Neuron (in vitro differentiated cells): Measurements from ENCODE around the gene KRABD2.
"Not testable (repeated sequence)": the region's sequence is repeated elsewhere in the genome, so short reads cannot be mapped to it uniquely, and the experiment has no call there.

Source experiments
- H2AFZ ChIP-seq: one replicate; pipeline ENCODE4 v1.6.1; 2013; ENCODE audit warnings: low read depth, mild to moderate bottlenecking, inconsistent platforms, low read length, moderate library complexity
- H3K27me3 ChIP-seq: one replicate; pipeline ENCODE4 v1.6.1; 2013; ENCODE audit warnings: low read length; ENCODE audit not compliant: insufficient read depth
- H3K36me3 ChIP-seq: one replicate; pipeline ENCODE4 v1.6.1; 2013; ENCODE audit warnings: low read length; ENCODE audit not compliant: insufficient read depth
- H3K4me1 ChIP-seq: one replicate; pipeline ENCODE4 v1.6.1; 2013; ENCODE audit warnings: low read length; ENCODE audit not compliant: insufficient read depth
- H3K4me3 ChIP-seq: 2 replicates; pipeline ENCODE4 v1.5.1; 2013; ENCODE audit warnings: mild to moderate bottlenecking, low read length, moderate library complexity
- H3K9me3 ChIP-seq: one replicate; pipeline ENCODE4 v1.6.1; 2013; ENCODE audit warnings: low read length

The KRABD2 gene

GRCh38 chr17:8368193-8368592, 8.3 kb downstream of the KRABD2 start:
- Histone ChIP-seq H3K9me3 (no peaks in the 10 kb centered on the region), H3K27me3 (no peaks in the 10 kb centered on the region), H3K4me1 (no peaks in the 10 kb centered on the region), H3K4me3 (no peak overlapping the region), H2AFZ (no peak overlapping the region), H3K36me3 (peaks cover 50% of the 10 kb centered on the region)

DNA sequence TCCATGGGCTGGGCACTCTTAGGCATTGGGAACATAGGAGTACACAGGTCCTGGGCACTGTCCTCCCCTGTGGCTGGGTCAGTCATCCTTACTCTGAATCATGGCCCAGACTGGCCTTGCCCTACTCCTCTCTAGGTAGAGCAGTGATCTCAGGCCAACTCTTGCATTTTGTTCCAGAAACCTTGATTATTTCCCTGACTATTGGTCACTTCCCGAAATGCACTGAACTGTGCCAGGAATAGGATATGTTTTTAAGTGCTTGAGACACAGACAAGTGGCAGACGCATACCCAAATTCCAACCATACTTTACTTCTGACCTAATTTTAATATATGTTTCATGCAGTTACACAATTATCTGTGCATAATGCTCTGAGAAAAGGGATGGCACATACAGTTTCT, 10.3 kb downstream of the KRABD2 start:
- no peaks in the 10 kb centered on the region for H3K9me3 ChIP-seq
- no peaks in the 10 kb centered on the region for H3K4me1 ChIP-seq
- no peaks in the 10 kb centered on the region for H3K27me3 ChIP-seq
- H3K4me3 ChIP-seq, result no peak overlapping the region
- peaks cover 40% of the 10 kb centered on the region for H3K36me3 ChIP-seq
- no peak overlapping the region for H2AFZ ChIP-seq

GRCh38 chr17:8365143-8365542, 11.4 kb downstream of the KRABD2 start:
- H3K4me3 ChIP-seq, result no peak overlapping the region
- H3K9me3 ChIP-seq, result no peaks in the 10 kb centered on the region
- H3K4me1 ChIP-seq, result no peaks in the 10 kb centered on the region
- no peaks in the 10 kb centered on the region for H3K27me3 ChIP-seq
- H3K36me3 ChIP-seq, result peaks cover 36% of the 10 kb centered on the region
- H2AFZ ChIP-seq, result no peak overlapping the region

- H3K36me3 ChIP-seq, result peaks cover 16% of the 10 kb centered on the region
- H3K9me3 ChIP-seq, result no peaks in the 10 kb centered on the region
- no peak overlapping the region for H3K4me3 ChIP-seq
- no peak overlapping the region for H2AFZ ChIP-seq
- H3K27me3 ChIP-seq, result no peaks in the 10 kb centered on the region
- no peaks in the 10 kb centered on the region for H3K4me1 ChIP-seq
Observed at GRCh38 chr17:8362651-8363332, 13.7 kb downstream of the KRABD2 start.

DNA sequence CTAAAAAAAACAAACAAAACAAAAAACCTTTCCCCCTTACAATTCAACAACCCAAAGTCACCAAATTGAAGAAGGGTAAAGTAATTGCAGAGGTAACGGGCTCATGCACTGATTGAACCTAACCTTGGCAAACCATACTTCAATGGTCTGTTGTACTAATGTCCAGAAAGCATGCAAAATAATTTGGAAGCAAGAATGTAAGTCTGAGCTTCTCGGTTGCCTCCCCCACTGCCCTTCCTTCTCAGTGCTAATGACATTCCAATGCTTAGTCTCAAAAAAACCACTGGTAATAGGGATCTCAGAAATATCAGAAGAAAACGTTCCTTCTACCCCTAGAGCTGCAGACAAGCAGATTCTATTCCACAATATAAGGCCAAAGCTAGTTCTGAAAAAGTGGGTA, 15.8 kb downstream of the KRABD2 start:
- Histone ChIP-seq H3K9me3 (peaks cover 2% of the 10 kb centered on the region), H3K27me3 (no peaks in the 10 kb centered on the region), H3K4me3 (no peak overlapping the region), H2AFZ (no peak overlapping the region), H3K4me1 (no peaks in the 10 kb centered on the region), H3K36me3 (peaks cover 12% of the 10 kb centered on the region)

DNA sequence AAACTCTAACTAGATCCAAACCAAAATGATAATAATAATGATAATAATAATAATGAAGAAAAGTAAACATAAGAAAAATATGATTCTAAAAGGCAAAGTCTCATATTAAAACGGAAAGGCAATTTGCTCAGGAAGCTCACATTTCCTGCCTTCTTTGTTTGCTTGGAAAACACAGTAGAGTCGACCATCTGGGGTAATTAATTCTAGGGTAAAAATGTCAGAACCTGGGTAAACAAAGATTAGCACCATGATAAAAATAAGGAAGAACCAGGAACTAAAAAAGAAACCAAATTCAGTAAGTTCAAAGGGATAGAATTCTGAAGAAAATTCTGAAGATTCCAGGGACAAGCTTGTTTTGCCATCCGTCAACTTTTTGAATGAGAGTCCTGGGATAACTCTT, 16.2 kb downstream of the KRABD2 start:
- Histone ChIP-seq H3K27me3 (no peaks in the 10 kb centered on the region), H3K9me3 (peaks cover 2% of the 10 kb centered on the region), H2AFZ (no peak overlapping the region), H3K36me3 (peaks cover 9% of the 10 kb centered on the region), H3K4me3 (no peak overlapping the region), H3K4me1 (no peaks in the 10 kb centered on the region)

DNA sequence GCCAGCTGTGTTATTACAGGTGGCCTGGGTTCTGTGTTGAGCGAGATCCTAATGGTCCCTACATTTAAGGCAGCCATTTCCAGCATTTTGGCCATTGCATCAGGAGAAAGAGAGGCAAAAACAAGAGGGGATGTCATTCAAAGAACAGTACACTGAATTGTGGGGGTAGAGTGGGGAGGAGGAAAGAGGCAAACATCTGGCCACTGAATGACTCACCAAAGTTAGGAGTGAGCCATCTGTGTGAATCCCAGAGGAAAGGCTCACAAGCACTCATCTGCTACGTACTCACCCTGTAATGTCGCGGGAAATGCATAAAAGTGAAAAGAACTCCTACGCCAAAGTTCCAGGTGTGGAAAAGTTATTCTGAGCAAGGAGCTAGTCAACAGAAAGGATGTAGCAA, 16.7 kb downstream of the KRABD2 start:
- Histone ChIP-seq H3K27me3 (no peaks in the 10 kb centered on the region), H3K9me3 (peaks cover 2% of the 10 kb centered on the region), H3K4me1 (no peaks in the 10 kb centered on the region), H2AFZ (no peak overlapping the region), H3K4me3 (no peak overlapping the region), H3K36me3 (peaks cover 4% of the 10 kb centered on the region)

DNA sequence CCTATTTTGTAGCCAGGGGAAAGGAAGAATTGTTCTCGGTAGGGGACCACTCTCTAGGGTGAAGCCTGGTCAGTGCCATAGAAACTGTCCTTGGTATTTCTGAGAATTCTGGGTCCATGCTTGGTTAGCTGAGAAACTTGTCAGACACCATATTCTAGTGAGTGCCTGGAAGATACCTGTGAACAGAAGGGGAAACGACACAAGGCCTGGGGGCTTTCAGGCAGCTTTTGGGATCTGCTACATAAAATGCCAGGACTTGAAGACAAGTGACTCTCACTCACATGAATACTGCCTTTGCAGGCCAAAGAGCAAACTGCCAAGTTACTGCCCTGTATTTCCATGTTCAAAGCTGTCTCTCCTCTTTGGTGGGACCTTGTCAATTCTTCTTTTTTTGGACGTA, 18.6 kb downstream of the KRABD2 start:
- no peaks in the 10 kb centered on the region for H3K27me3 ChIP-seq

DNA sequence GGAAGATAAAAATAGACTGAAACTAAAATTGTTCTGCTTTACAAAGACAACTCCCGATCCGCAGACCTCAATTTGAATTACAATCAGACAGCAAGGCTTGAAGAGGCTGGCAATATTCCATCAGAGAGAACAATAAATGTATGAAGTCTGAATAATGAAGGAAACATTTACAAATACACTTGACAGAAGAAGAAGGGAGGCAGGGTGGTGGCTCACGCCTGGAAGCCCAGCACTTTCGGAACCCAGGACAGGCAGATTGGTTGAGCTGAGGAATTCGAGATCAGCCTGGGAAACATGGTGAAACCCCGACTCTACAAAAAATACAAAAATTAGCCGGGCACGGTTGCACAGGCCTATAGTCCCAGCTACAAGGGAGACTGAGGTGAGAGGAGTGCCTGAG, 22.3 kb downstream of the KRABD2 start:
- H3K9me3 ChIP-seq, result peaks cover 2% of the 10 kb centered on the region
- H3K4me3 ChIP-seq, result no peak overlapping the region
- peaks cover 9% of the 10 kb centered on the region for H3K4me1 ChIP-seq
- no peak overlapping the region for H2AFZ ChIP-seq
- no peaks in the 10 kb centered on the region for H3K27me3 ChIP-seq
- no peaks in the 10 kb centered on the region for H3K36me3 ChIP-seq

More for the DNA sequence above, 18.6 kb downstream of the KRABD2 start:
- H3K36me3 ChIP-seq, result no peaks in the 10 kb centered on the region
- peaks cover 2% of the 10 kb centered on the region for H3K9me3 ChIP-seq
- H3K4me3 ChIP-seq, result no peak overlapping the region
- peaks cover 9% of the 10 kb centered on the region for H3K4me1 ChIP-seq
- no peak overlapping the region for H2AFZ ChIP-seq

GRCh38 chr17:8353736-8354135, 22.8 kb downstream of the KRABD2 start:
- peaks cover 2% of the 10 kb centered on the region for H3K9me3 ChIP-seq
- H3K27me3 ChIP-seq, result no peaks in the 10 kb centered on the region
- peaks cover 9% of the 10 kb centered on the region for H3K4me1 ChIP-seq
- H2AFZ ChIP-seq, result no peak overlapping the region
- H3K36me3 ChIP-seq, result no peaks in the 10 kb centered on the region
- no peak overlapping the region for H3K4me3 ChIP-seq

GRCh38 chr17:8350339-8350738, 26.2 kb downstream of the KRABD2 start:
- Histone ChIP-seq H3K9me3 (no peaks in the 10 kb centered on the region), H3K4me3 (no peak overlapping the region), H3K4me1 (peaks cover 9% of the 10 kb centered on the region), H3K27me3 (peaks cover 6% of the 10 kb centered on the region), H2AFZ (no peak overlapping the region), H3K36me3 (no peaks in the 10 kb centered on the region)

GRCh38 chr17:8347001-8347400, 29.5 kb downstream of the KRABD2 start:
- H3K4me1 ChIP-seq, H2AFZ ChIP-seq, H3K9me3 ChIP-seq, H3K4me3 ChIP-seq, H3K27me3 ChIP-seq, H3K36me3 ChIP-seq: not testable (repeated sequence)

DNA sequence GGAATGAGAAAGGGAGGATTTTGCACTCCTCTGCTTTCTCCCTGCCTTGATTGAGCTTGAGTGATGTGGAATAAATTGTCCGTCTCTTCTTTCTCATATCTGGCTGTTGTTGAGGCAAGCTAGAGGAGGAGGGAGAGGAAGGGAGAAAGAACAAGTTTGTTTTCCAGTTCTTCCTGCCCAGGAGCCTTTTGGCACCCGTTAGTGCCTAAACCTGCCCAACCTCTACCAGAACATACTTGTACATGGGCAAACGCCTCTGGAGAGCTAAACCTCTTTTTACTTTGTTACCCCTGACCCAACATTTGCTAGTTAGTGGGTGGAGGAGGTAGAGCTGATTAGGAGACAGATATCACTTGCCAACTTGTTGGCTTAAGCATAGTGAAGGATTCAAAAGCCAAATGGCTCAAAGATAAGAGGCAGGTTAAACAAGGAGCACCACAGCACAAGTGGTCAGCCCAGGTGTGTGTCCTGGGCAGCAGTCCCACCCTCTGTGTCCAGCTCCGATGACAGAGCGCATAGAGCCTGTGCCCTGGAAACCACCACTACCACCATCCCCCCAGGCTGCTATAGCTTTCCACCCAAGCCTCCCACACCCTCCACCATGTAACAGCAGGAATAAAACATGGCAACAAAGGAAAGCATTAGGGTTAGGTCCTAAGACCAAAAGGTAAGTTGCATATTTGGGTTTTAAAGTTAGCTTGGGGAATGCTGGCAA, 30.4 kb downstream of the KRABD2 start:
- H3K4me3 ChIP-seq, result no peak overlapping the region

More for the DNA sequence above, 30.4 kb downstream of the KRABD2 start:
- Histone ChIP-seq H2AFZ (no peak overlapping the region), H3K27me3 (peaks cover 12% of the 10 kb centered on the region), H3K9me3 (no peaks in the 10 kb centered on the region), H3K36me3 (no peaks in the 10 kb centered on the region), H3K4me1 (peaks cover 2% of the 10 kb centered on the region)
